ENCODE results near the gene MRPS34.

GRCh38 chr16:1808691-1809090, 35.8 kb upstream of the MRPS34 start:
- TF ChIP-seq CTCF (IDR thresholded peaks at IDR 0.05) (no peak), POLR2A (IDR thresholded peaks at IDR 0.05) (no peak)
